ENCODE results near the gene CMTM7. TPM values are rescaled to one million over a fixed set of nuclear protein-coding genes. Genes with fewer than 3 reads are reported as not detected.
A peak's percentile ranks its signal among the peaks of the same experiment; 100 is the strongest.

The CMTM7 gene
- total and polyA plus RNA-seq, 12 donors = 5.4 to 19.2 (median 13.0) TPM

DNA sequence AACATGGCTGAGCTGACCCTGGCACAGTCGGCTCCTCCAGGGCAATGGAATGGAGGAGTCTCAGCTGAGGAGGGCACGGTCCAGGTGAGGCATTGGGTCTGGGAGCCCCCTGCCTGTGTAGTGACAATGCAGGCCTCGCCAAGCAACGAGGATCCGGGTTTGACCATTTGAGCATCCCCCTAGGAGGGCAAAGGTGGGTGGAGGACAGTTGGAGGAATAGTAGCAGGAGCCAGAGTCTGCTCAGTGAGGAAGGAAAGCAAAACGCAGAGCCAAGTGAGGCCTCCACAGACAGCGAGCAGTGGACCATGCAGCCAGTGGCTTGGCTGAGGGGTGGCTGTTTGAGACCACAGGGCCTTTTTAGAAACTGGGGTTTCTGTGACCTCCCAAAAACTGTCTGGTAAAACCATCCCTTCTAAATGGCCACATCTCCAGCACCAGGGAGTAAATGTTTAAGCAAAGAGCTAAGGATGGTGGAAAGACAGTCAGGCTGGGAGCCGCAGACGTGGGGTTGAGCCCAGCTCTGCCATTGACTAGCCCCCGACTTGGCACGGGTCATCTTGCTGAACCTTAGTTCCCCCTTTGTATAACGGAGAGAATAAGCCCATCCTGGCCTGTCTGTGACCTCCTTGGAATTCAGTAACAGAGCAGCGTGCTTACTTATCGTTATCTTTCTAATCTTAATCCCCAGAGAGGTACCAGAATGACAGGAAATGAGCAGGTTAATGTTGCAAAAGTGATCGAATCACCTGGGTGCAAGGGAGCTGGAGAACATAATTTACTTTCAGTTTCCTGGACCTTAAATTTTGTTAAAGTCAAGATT is 64.2 kb downstream of the CMTM7 start:
- intact Hi-C loops (cut with DNase I) = no loop called here
- no peaks in the 10 kb centered on the region for H3K27me3 ChIP-seq
- TF ChIP-seq POLR2A (IDR thresholded peaks at IDR 0.05) = no peak
- TF ChIP-seq, protein P1, sequence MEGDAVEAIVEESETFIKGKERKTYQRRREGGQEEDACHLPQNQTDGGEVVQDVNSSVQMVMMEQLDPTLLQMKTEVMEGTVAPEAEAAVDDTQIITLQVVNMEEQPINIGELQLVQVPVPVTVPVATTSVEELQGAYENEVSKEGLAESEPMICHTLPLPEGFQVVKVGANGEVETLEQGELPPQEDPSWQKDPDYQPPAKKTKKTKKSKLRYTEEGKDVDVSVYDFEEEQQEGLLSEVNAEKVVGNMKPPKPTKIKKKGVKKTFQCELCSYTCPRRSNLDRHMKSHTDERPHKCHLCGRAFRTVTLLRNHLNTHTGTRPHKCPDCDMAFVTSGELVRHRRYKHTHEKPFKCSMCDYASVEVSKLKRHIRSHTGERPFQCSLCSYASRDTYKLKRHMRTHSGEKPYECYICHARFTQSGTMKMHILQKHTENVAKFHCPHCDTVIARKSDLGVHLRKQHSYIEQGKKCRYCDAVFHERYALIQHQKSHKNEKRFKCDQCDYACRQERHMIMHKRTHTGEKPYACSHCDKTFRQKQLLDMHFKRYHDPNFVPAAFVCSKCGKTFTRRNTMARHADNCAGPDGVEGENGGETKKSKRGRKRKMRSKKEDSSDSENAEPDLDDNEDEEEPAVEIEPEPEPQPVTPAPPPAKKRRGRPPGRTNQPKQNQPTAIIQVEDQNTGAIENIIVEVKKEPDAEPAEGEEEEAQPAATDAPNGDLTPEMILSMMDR (IDR thresholded peaks at IDR 0.05) = no peak
- H3K36me3 ChIP-seq (replicated peaks in 1 of 2) = no peaks in the 10 kb centered on the region
- no peaks in the 10 kb centered on the region for H3K4me1 ChIP-seq (replicated peaks in 1 of 2)
- DNase-seq = peak in 1 of 7 donors; percentile 30
- no peaks in the 10 kb centered on the region for H3K9me3 ChIP-seq (replicated peaks in 1 of 3)
- no peak overlapping the region for H3K4me3 ChIP-seq
- no peak overlapping the region for H3K27ac ChIP-seq
- 87 to 93% (median 91%) methylated on average over 11 to 15 of the region's 15 CpGs for WGBS, 4 donors

DNA sequence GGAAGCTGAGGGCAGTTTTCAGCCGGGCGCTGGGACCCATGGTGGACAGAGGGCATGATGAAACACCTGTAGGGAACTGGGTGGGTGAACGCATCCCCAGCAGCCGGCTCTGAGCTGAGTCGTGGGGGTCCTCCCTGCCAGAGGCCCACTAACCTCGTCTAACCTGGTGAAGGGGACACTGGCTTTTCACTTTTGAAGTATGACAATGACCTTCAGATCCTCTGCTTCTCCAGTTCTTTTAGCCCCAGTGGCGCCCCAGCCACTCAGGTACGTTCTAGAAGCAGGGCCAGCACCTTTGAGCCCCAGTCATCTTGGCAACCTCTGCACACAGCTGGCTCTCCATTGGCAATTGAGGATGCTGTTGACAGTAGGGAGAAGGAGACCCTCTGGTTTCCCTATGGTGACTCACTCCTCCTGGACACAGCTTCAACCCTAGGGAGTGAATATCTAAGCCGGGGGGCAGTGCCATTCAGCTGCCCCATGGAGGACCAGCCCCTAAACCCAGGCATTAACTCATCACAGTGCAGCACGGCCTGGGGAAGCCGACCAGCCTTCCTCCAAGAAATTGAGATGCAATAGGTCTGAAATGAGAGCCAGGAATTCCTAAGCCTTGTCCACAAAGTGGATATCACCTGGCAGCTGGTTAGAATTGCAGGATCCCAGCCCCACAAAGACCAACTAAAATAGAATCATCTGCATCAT is 64.9 kb downstream of the CMTM7 start:
- no peak overlapping the region for H3K4me3 ChIP-seq
- TF ChIP-seq POLR2A (IDR thresholded peaks at IDR 0.05) = no peak
- TF ChIP-seq, protein P1 (IDR thresholded peaks at IDR 0.05) = no peak
- no peak overlapping the region for H3K27ac ChIP-seq
- H3K27me3 ChIP-seq = no peaks in the 10 kb centered on the region
- 87 to 97% (median 92%) methylated on average over 10 to 11 of the region's 11 CpGs for WGBS, 4 donors
- H3K36me3 ChIP-seq (replicated peaks in 1 of 2) = no peaks in the 10 kb centered on the region
- DNase-seq = peak in 2 of 7 donors; percentile 11 to 25
- no peaks in the 10 kb centered on the region for H3K9me3 ChIP-seq (replicated peaks in 1 of 3)
- intact Hi-C loops (cut with DNase I) = no loop called here
- H3K4me1 ChIP-seq (replicated peaks in 1 of 2) = no peaks in the 10 kb centered on the region

DNA sequence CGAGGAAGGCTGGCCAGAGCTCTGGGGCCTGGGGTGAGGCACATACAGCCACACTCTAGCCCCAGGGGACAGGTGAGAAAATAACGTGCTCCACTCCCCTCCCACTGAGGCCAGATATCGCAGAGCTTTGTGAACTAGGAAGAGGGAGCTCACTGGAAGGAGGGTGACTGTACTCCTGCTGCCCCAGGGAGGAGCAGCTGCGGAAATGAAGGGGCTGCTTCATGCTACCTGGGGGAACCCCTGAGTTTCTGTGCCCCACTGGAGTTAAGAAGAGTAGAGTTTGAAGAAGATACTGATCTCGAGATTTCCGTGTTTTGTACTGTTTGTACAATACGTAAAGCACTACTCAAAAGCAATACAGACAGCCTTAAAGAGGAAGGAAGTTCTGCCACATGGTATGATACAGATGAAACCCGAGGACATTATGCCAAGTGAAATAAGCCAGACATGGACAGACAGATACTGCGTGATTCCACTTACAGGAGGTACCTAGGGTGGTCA is 66.4 kb downstream of the CMTM7 start:
- Histone ChIP-seq H3K27me3 (no peaks in the 10 kb centered on the region), H3K9me3 (replicated peaks in 1 of 3) (no peaks in the 10 kb centered on the region), H3K36me3 (replicated peaks in 1 of 2) (no peaks in the 10 kb centered on the region), H3K27ac (peak overlapping the region in 2 of 5 donors; percentile 26 to 52), H3K4me1 (replicated peaks in 1 of 2) (no peaks in the 10 kb centered on the region), H3K4me3 (no peak overlapping the region)
- intact Hi-C loops (cut with DNase I) = no loop called here
- TF ChIP-seq POLR2A (IDR thresholded peaks at IDR 0.05) = no peak
- TF ChIP-seq, protein P1 (IDR thresholded peaks at IDR 0.05) = no peak
- WGBS, 4 donors = 58 to 82% (median 69%) methylated on average over 9 of the region's 9 CpGs
- peak in 1 of 7 donors; percentile 12 for DNase-seq

DNA sequence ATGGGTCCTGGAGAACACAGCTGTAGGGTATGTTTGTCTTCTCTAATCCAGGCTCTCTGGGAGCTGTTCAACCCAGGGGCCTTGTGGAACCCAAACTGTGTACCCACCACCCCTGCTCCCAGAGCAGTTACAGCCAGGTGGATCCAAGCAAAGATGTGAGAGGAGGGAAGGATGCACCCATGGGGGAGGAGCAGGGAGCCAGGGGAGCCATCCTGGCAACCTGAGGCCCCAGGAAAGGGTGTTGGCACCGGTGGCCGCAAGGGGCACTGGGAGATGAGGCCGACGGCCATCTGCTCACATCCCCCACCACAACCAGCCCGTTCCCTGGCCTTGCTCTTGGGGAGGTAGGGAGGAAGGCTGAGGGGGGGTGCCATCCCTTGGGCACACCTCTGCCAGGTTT is 67.8 kb downstream of the CMTM7 start:
- Histone ChIP-seq H3K9me3 (replicated peaks in 1 of 3) (no peaks in the 10 kb centered on the region), H3K36me3 (replicated peaks in 1 of 2) (no peaks in the 10 kb centered on the region), H3K27ac (no peak overlapping the region), H3K4me1 (replicated peaks in 1 of 2) (no peaks in the 10 kb centered on the region), H3K27me3 (no peaks in the 10 kb centered on the region), H3K4me3 (no peak overlapping the region)
- DNase-seq = no peak
- intact Hi-C loops (cut with DNase I) = no loop called here
- TF ChIP-seq, protein P1 (IDR thresholded peaks at IDR 0.05) = no peak
- no peak for TF ChIP-seq POLR2A (IDR thresholded peaks at IDR 0.05)
- 89 to 98% (median 90%) methylated on average over 5 of the region's 5 CpGs; no CpG with 5 or more reads in 1 of the 4 donors for WGBS, 4 donors

Data from adrenal gland (tissue), 12 donors.